H1 (cell line): Measurements from ENCODE around the gene METTL21A. TPM values are rescaled to one million over a fixed set of nuclear protein-coding genes. Genes with fewer than 3 reads are reported as not detected.

ENCODE experiments used
- CTCF ChIA-PET: fragments of 300-600 bp; sonication (Branson Sonifier 250); formaldehyde crosslinking; loops from one replicate; lab custom pipeline; 2021; ENCODE audit not compliant: partially characterized antibody; lab: Charles Lee
- POLR2A ChIA-PET: fragments of 300-600 bp; sonication (Branson Sonifier 250); formaldehyde crosslinking; loops from one replicate; lab custom pipeline; 2021; ENCODE audit warnings: inconsistent platforms; ENCODE audit not compliant: partially characterized antibody; lab: Charles Lee
- DNase-seq, 2 experiments: peaks; one replicate each; pipeline versions ENCODE4 v3.0.0 to v3.0.0-alpha.2; 2010 to 2022; ENCODE audit warnings: low spot score in 2 of 2, low read depth in 1 of 2, mixed read lengths in 1 of 2
- FAIRE-seq: peaks from 2 replicates; lab custom pipeline; 2011; peaks lifted over from hg19 to GRCh38; lab: Jason Lieb, UNC
- H2AFZ ChIP-seq: 2 replicates; pipeline ENCODE4 v1.8.1; 2012; ENCODE audit warnings: low read length, inconsistent platforms
- H2AK5ac ChIP-seq: 2 replicates; pipeline ENCODE4 v1.6.1; 2013; ENCODE audit warnings: low read depth, low read length
- H2BK120ac ChIP-seq: replicated peaks from 2 replicates; pipeline ENCODE3; 2013; ENCODE audit warnings: low read depth, low read length, inconsistent platforms
- H2BK12ac ChIP-seq: 2 replicates; pipeline ENCODE4 v1.6.1; 2013; ENCODE audit warnings: low read depth, low read length
- H2BK15ac ChIP-seq: 2 replicates; pipeline ENCODE4 v1.6.1; 2013; ENCODE audit warnings: low read length
- H2BK20ac ChIP-seq: 2 replicates; pipeline ENCODE4 v1.6.1; 2013; ENCODE audit warnings: low read length
- H2BK5ac ChIP-seq: 2 replicates; pipeline ENCODE4 v1.6.1; 2013; ENCODE audit warnings: low read depth, low read length
- H3K14ac ChIP-seq: 2 replicates; pipeline ENCODE4 v1.6.1; 2013; ENCODE audit warnings: inconsistent platforms; ENCODE audit not compliant: insufficient read length
- H3K18ac ChIP-seq: 2 replicates; pipeline ENCODE4 v1.6.1; 2013; ENCODE audit warnings: low read length; ENCODE audit errors: extremely low read depth
- H3K23ac ChIP-seq: 2 replicates; pipeline ENCODE4 v1.6.1; 2013; ENCODE audit warnings: inconsistent platforms; ENCODE audit not compliant: insufficient read length
- H3K23me2 ChIP-seq: 2 replicates; pipeline ENCODE4 v1.6.1; 2013; ENCODE audit warnings: low read depth, low read length
- H3K27ac ChIP-seq: 2 replicates; pipeline ENCODE4 v1.6.1; 2011; ENCODE audit warnings: low read depth, low read length, inconsistent platforms
- H3K27me3 ChIP-seq, 4 experiments: replicated peaks in 1 of 4; 1 replicate in 1 of 4; 2 replicates in 3 of 4; pipeline versions ENCODE4 v1.6.1 to v1.8.1; 2011 to 2013; ENCODE audit warnings: low read length in 3 of 4, mild to moderate bottlenecking in 3 of 4, inconsistent platforms in 2 of 4, mixed read lengths in 2 of 4, moderate library complexity in 1 of 4; ENCODE audit not compliant: control insufficient read depth in 3 of 4, insufficient read depth in 3 of 4; ENCODE audit errors: extremely low read depth in 1 of 4
- H3K36me3 ChIP-seq, 4 experiments: 2 replicates each; pipeline versions ENCODE4 v1.6.1 to v1.8.1; 2011 to 2013; ENCODE audit warnings: mild to moderate bottlenecking in 4 of 4, low read length in 3 of 4, moderate library complexity in 2 of 4, control low read depth in 1 of 4, inconsistent platforms in 1 of 4; ENCODE audit not compliant: insufficient read depth in 4 of 4, control insufficient read depth in 2 of 4
- H3K4ac ChIP-seq: replicated peaks from 2 replicates; pipeline ENCODE3; 2013; ENCODE audit warnings: low read length, low read depth, mixed read lengths, inconsistent platforms; ENCODE audit not compliant: insufficient read length
- H3K4me1 ChIP-seq, 4 experiments: replicated peaks in 1 of 4; 1 replicate in 1 of 4; 2 replicates in 3 of 4; pipeline versions ENCODE4 v1.6.1 to v1.8.1; 2011 to 2013; ENCODE audit warnings: low read length in 3 of 4, inconsistent platforms in 2 of 4, mixed read lengths in 1 of 4; ENCODE audit not compliant: insufficient read depth in 4 of 4, control insufficient read depth in 3 of 4
- H3K4me2 ChIP-seq, 2 experiments: 2 replicates each; pipeline versions ENCODE4 v1.6.1 to v1.8.1; 2011 to 2013; ENCODE audit warnings: low read depth in 2 of 2, low read length in 2 of 2, control low read depth in 1 of 2, inconsistent platforms in 1 of 2, mild to moderate bottlenecking in 1 of 2; ENCODE audit not compliant: insufficient read depth in 1 of 2
- H3K4me3 ChIP-seq, 4 experiments: fragments of 200-600, 300-600 bp in 1 of 4; sonication (generic), shearing (Covaris generic), sonication (Bioruptor Twin) in 1 of 4; 2 replicates each; pipeline versions ENCODE4 v1.5.1 to v1.8.1; 2011 to 2016; ENCODE audit warnings: low read length in 4 of 4, low read depth in 3 of 4, control low read depth in 2 of 4, inconsistent platforms in 2 of 4, mild to moderate bottlenecking in 2 of 4, mixed read lengths in 1 of 4, moderate library complexity in 1 of 4; ENCODE audit not compliant: insufficient read depth in 2 of 4; ENCODE audit errors: extremely low read depth in 1 of 4
- H3K56ac ChIP-seq: replicated peaks from 2 replicates; pipeline ENCODE3; 2013; ENCODE audit warnings: low read depth, mild to moderate bottlenecking, mixed read lengths, low read length, inconsistent platforms; ENCODE audit not compliant: insufficient read length
- H3K79me1 ChIP-seq: 2 replicates; pipeline ENCODE4 v1.6.1; 2013; ENCODE audit warnings: low read depth, low read length, control low read depth
- H3K79me2 ChIP-seq, 2 experiments: 2 replicates each; pipeline versions ENCODE4 v1.6.1 to v1.8.1; 2012 to 2013; ENCODE audit warnings: low read length in 2 of 2, mild to moderate bottlenecking in 2 of 2, inconsistent platforms in 1 of 2; ENCODE audit not compliant: insufficient read depth in 2 of 2, control insufficient read depth in 1 of 2
- H3K9ac ChIP-seq, 4 experiments: replicated peaks in 1 of 4; 1 replicate in 1 of 4; 2 replicates in 3 of 4; pipeline versions ENCODE4 v1.6.1 to v1.8.1; 2011 to 2013; ENCODE audit warnings: low read depth in 3 of 4, low read length in 3 of 4, control low read depth in 2 of 4, mild to moderate bottlenecking in 2 of 4, moderate library complexity in 2 of 4, inconsistent platforms in 1 of 4; ENCODE audit errors: extremely low read depth in 1 of 4
- H3K9me3 ChIP-seq, 2 experiments: 2 replicates each; pipeline versions ENCODE4 v1.6.1 to v1.8.1; 2012 to 2013; ENCODE audit warnings: mild to moderate bottlenecking in 2 of 2, moderate library complexity in 2 of 2, control low read depth in 1 of 2, inconsistent platforms in 1 of 2, low read depth in 1 of 2, low read length in 1 of 2, mixed read lengths in 1 of 2; ENCODE audit not compliant: insufficient read depth in 2 of 2
- H4K20me1 ChIP-seq, 2 experiments: replicated peaks in 1 of 2; 2 replicates each; pipeline versions ENCODE3 to v1.8.1; 2011 to 2013; ENCODE audit warnings: inconsistent platforms in 2 of 2, low read length in 2 of 2, mild to moderate bottlenecking in 1 of 2; ENCODE audit not compliant: insufficient read depth in 2 of 2, control insufficient read depth in 1 of 2
- H4K5ac ChIP-seq: 2 replicates; pipeline ENCODE4 v1.6.1; 2013; ENCODE audit warnings: low read length, low read depth, mixed read lengths, inconsistent platforms; ENCODE audit not compliant: insufficient read length
- H4K8ac ChIP-seq: 2 replicates; pipeline ENCODE4 v1.8.0; 2013; ENCODE audit warnings: mild to moderate bottlenecking, moderate library complexity, low read length, inconsistent platforms; ENCODE audit not compliant: insufficient read depth; ENCODE audit errors: extremely low read depth
- H4K91ac ChIP-seq: replicated peaks from 2 replicates; pipeline ENCODE3; 2013; ENCODE audit warnings: low read length, mixed read lengths, inconsistent platforms; ENCODE audit not compliant: insufficient read length
- BRCA1 ChIP-seq: IDR thresholded peaks from 2 replicates; pipeline ENCODE4 v1.6.1; 2012; ENCODE audit warnings: low read depth, low read length, improper control_type of control experiment
- CREB1 ChIP-seq: IDR thresholded peaks from 2 replicates; pipeline ENCODE4 v1.6.1; 2012; ENCODE audit warnings: inconsistent platforms
- HDAC2 ChIP-seq, 2 experiments: fragments of 300-600 bp in 1 of 2; sonication (generic) in 1 of 2; IDR thresholded peaks; 2 replicates each; pipeline ENCODE4 v1.6.1; 2011 to 2012; ENCODE audit warnings: low read depth in 2 of 2, low read length in 2 of 2, mild to moderate bottlenecking in 2 of 2, moderate library complexity in 2 of 2, borderline replicate concordance in 1 of 2, inconsistent platforms in 1 of 2
- JUND ChIP-seq: IDR thresholded peaks from 2 replicates; pipeline ENCODE4 v1.6.1; 2011; ENCODE audit warnings: mild to moderate bottlenecking, improper control_type of control experiment, low read length
- POLR2AphosphoS5 ChIP-seq: IDR thresholded peaks from 2 replicates; pipeline ENCODE4 v1.6.1; 2011; ENCODE audit warnings: low read depth, low read length
- POU5F1 ChIP-seq: IDR thresholded peaks from 2 replicates; pipeline ENCODE4 v1.6.1; 2011; ENCODE audit warnings: low read depth, mild to moderate bottlenecking, low read length, moderate library complexity
- SIX5 ChIP-seq: IDR thresholded peaks from 2 replicates; pipeline ENCODE4 v1.6.1; 2011; ENCODE audit warnings: mild to moderate bottlenecking, low read depth, low read length
- SP2 ChIP-seq: IDR thresholded peaks from 2 replicates; pipeline ENCODE4 v1.6.1; 2012; ENCODE audit warnings: mild to moderate bottlenecking, low read length, inconsistent platforms
- SP4 ChIP-seq: IDR thresholded peaks from 2 replicates; pipeline ENCODE4 v1.6.1; 2012; ENCODE audit warnings: low read length, inconsistent platforms
- SUZ12 ChIP-seq: fragments of 200-600 bp; sonication (generic); IDR thresholded peaks from 2 replicates; pipeline ENCODE4 v1.6.1; 2012; ENCODE audit warnings: mild to moderate bottlenecking, inconsistent platforms, low read length, moderate library complexity, mixed read lengths
- polyA plus RNA-seq, 7 experiments: library from polyadenylated mRNA; depleted of rRNA in 3 of 7; stranded (reverse) in 5 of 7; unstranded in 2 of 7; fragments of >200 nt in 5 of 7; fragments of 200-250 nt in 2 of 7; gene quantifications; 1 replicate in 5 of 7; 2 replicates in 1 of 7; 4 replicates in 1 of 7; pipeline versions ENCODE4 v1.2.1 to v1.2.3, GENCODE V29; 2011 to 2013; ENCODE audit warnings: missing spikeins in 2 of 7, mixed read lengths in 2 of 7
- total RNA-seq: library from RNA; stranded (reverse); fragmentation: NEBNext Ultra II Directional; extraction: Animal tissue kit (Norgen Biotek cat#: 25700); gene quantifications from 2 replicates; pipeline ENCODE4 v1.2.1, GENCODE V29; 2021

METTL21A gene
- total and polyA plus RNA-seq, 2 of the 8 experiments (the other 6 are each of a cell fraction or from before 2014, with no cell fraction given) = 36.2 to 55.0 TPM

GRCh38 chr2:207600231-207600630 is 25.0 kb downstream of the METTL21A start:
- no peak overlapping the region for H3K23ac ChIP-seq
- H3K56ac ChIP-seq = no peak overlapping the region
- no peak overlapping the region for H2BK5ac ChIP-seq
- H3K4me3 ChIP-seq = no peak overlapping the region
- CTCF ChIA-PET = interaction anchor here (0.7 kb wide), 1 partner anchor 581 kb away, joined by 3 read pairs; no protein-coding TSS in a partner anchor
- H2AK5ac ChIP-seq = no peak overlapping the region
- no peaks in the 10 kb centered on the region for H3K4me1 ChIP-seq
- H3K18ac ChIP-seq = no peak overlapping the region
- DNase-seq (no peak), FAIRE-seq (no peak)
- no peak overlapping the region for H2BK15ac ChIP-seq
- H2BK120ac ChIP-seq = no peak overlapping the region
- H2AFZ ChIP-seq = no peak overlapping the region
- H3K9me3 ChIP-seq = no peaks in the 10 kb centered on the region
- no peak overlapping the region for H3K4me2 ChIP-seq
- no peak for TF ChIP-seq SP2
- TF ChIP-seq POU5F1 = no peak
- TF ChIP-seq BRCA1 = no peak
- TF ChIP-seq CREB1 = no peak
- TF ChIP-seq JUND = no peak
- TF ChIP-seq SIX5 = no peak
- TF ChIP-seq SUZ12 = no peak
- TF ChIP-seq POLR2AphosphoS5 = no peak
- TF ChIP-seq HDAC2 (IDR thresholded peaks at IDR 0.05; ENCODE audit: borderline replicate concordance in 1 of 2, low read depth in 2 of 2, low read length in 2 of 2) = no peak
- no peak for TF ChIP-seq SP4
- no peaks in the 10 kb centered on the region; the same call in 1 of the 2 replicates for H3K23me2 ChIP-seq
- POLR2A ChIA-PET = no interaction called here
- H3K4ac ChIP-seq = no peak overlapping the region
- no peaks in the 10 kb centered on the region for H3K79me1 ChIP-seq
- no peaks in the 10 kb centered on the region for H3K79me2 ChIP-seq
- no peak overlapping the region for H3K14ac ChIP-seq
- peaks cover 0 to 34% (median 2%) of the 10 kb centered on the region in 4 experiments; a peak in 2 of 8 replicates for H3K36me3 ChIP-seq
- H2BK12ac ChIP-seq = no peak overlapping the region
- peaks cover 0 to 1% (median 0%) of the 10 kb centered on the region in 4 experiments; a peak in 1 of 7 replicates for H3K27me3 ChIP-seq
- no peak overlapping the region for H3K27ac ChIP-seq
- H4K8ac ChIP-seq = no peak overlapping the region
- no peak overlapping the region for H2BK20ac ChIP-seq
- H3K9ac ChIP-seq = no peak overlapping the region
- no peak overlapping the region for H4K91ac ChIP-seq
- peaks cover 0 to 1% of the 10 kb centered on the region in 2 experiments for H4K20me1 ChIP-seq
- no peak overlapping the region for H4K5ac ChIP-seq
